ENCODE results near the gene FMN1. TPM values are rescaled to one million over a fixed set of nuclear protein-coding genes. Genes with fewer than 3 reads are reported as not detected.

The FMN1 gene
- total RNA-seq, 2 donors from 2014 or later = 13.7 to 17.1 TPM

DNA sequence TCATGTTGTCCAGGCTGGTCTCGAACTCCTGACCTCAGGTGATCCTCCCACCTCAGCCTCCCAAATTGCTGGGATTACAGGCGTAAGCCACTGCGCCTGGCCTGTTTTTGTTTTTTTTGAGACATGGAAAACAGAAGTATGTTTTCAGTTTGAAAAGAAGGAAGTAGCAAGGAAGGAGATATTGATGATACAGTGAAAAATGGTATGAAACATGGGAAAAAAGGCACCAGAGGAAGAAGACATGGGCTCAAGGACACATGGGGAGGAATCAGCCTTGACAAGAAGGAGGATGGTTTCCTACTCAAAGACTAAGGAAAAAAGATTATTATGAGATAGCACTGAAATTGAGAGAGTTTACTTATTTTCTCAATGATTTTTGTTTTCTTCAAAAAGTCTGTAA is 30.7 kb downstream of the FMN1 start:
- H3K4me3 ChIP-seq = no peak overlapping the region
- H3K36me3 ChIP-seq (replicated peaks in 1 of 2; ENCODE audit: insufficient read depth in 1 of 2, low read depth in 2 of 2) = no peaks in the 10 kb centered on the region
- no peak for ATAC-seq
- H3K9me3 ChIP-seq = no peaks in the 10 kb centered on the region
- no peaks in the 10 kb centered on the region for H3K27me3 ChIP-seq
- intact Hi-C loops (cut with DNase I) = no loop called here
- no peak for DNase-seq
- no peak overlapping the region for H3K27ac ChIP-seq
- 77 to 81% methylated on average over 3 of the region's 3 CpGs for WGBS, 2 donors
- TF ChIP-seq POLR2A (IDR thresholded peaks at IDR 0.05) = no peak
- TF ChIP-seq CTCF (IDR thresholded peaks at IDR 0.05) = no peak
- H3K4me1 ChIP-seq = no peaks in the 10 kb centered on the region

GRCh38 chr15:33161209-33161608 is 33.3 kb downstream of the FMN1 start:
- no peaks in the 10 kb centered on the region for H3K27me3 ChIP-seq
- ATAC-seq (no peak), DNase-seq (no peak)
- WGBS, 2 donors = 85 to 92% methylated on average over 3 of the region's 3 CpGs
- no peak overlapping the region for H3K4me3 ChIP-seq
- intact Hi-C loops (cut with DNase I) = no loop called here
- H3K27ac ChIP-seq = no peak overlapping the region
- H3K4me1 ChIP-seq = no peaks in the 10 kb centered on the region
- TF ChIP-seq POLR2A (IDR thresholded peaks at IDR 0.05) (no peak), CTCF (IDR thresholded peaks at IDR 0.05) (no peak)
- H3K36me3 ChIP-seq (replicated peaks in 1 of 2; ENCODE audit: insufficient read depth in 1 of 2, low read depth in 2 of 2) = no peaks in the 10 kb centered on the region
- H3K9me3 ChIP-seq = no peaks in the 10 kb centered on the region

DNA sequence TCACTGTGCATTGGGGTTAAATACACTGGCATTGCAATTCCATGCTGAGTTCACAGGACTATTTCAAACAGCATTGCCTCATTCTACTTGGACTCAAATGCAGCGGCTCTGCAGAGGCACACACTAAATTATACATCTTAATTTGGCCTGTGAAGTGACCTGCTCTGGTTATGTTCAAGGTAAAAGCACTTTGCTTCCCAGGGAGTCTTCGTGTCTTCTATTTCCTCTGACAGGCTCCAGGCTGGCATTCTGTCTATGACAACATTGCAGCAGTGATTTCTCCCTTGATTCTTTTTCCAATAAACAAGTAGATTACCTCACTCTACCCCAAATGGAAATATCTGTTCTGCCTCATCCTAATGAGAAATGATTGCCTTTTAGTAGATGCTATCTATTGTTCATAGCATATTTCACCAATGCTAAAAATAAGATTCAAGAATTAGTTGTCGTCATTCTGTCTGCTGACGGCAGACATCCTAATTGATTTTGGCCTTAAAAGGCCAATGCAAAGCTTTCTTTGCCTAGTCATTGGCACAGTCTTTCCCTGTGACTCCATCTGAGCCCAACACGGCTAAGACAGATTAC is 33.8 kb downstream of the FMN1 start:
- H3K4me1 ChIP-seq = no peaks in the 10 kb centered on the region
- no peak for ATAC-seq
- no peak for DNase-seq
- no peaks in the 10 kb centered on the region for H3K27me3 ChIP-seq
- TF ChIP-seq POLR2A (IDR thresholded peaks at IDR 0.05) = no peak
- TF ChIP-seq CTCF (IDR thresholded peaks at IDR 0.05) = no peak
- H3K9me3 ChIP-seq = no peaks in the 10 kb centered on the region
- H3K36me3 ChIP-seq (replicated peaks in 1 of 2; ENCODE audit: insufficient read depth in 1 of 2, low read depth in 2 of 2) = no peaks in the 10 kb centered on the region
- H3K4me3 ChIP-seq = no peak overlapping the region
- H3K27ac ChIP-seq = no peak overlapping the region
- WGBS, 2 donors = 79 to 80% methylated on average over 5 of the region's 5 CpGs
- intact Hi-C loops (cut with DNase I) = no loop called here

- WGBS, 2 donors = 51 to 66% methylated on average over 3 of the region's 3 CpGs
- intact Hi-C loops (cut with DNase I) = no loop called here
- no peak overlapping the region for H3K4me3 ChIP-seq
- no peaks in the 10 kb centered on the region for H3K4me1 ChIP-seq
- H3K9me3 ChIP-seq = no peaks in the 10 kb centered on the region
- H3K27me3 ChIP-seq = no peaks in the 10 kb centered on the region
- DNase-seq (no peak), ATAC-seq (no peak)
- no peak overlapping the region for H3K27ac ChIP-seq
- TF ChIP-seq CTCF (IDR thresholded peaks at IDR 0.05) (no peak), POLR2A (IDR thresholded peaks at IDR 0.05) (no peak)
- H3K36me3 ChIP-seq (replicated peaks in 1 of 2; ENCODE audit: insufficient read depth in 1 of 2, low read depth in 2 of 2) = no peaks in the 10 kb centered on the region
Observed at GRCh38 chr15:33159726-33160453, 34.6 kb downstream of the FMN1 start.

- WGBS, 2 donors = 75 to 90% methylated on average over 1 of the region's 1 CpG
- no peak for DNase-seq
- H3K4me3 ChIP-seq = no peak overlapping the region
- no peaks in the 10 kb centered on the region for H3K4me1 ChIP-seq
- H3K27ac ChIP-seq = no peak overlapping the region
- intact Hi-C loops (cut with DNase I) = no loop called here
- ATAC-seq = no peak
- no peaks in the 10 kb centered on the region for H3K27me3 ChIP-seq
- TF ChIP-seq CTCF (IDR thresholded peaks at IDR 0.05) (no peak), POLR2A (IDR thresholded peaks at IDR 0.05) (no peak)
- no peaks in the 10 kb centered on the region for H3K36me3 ChIP-seq (replicated peaks in 1 of 2; ENCODE audit: insufficient read depth in 1 of 2, low read depth in 2 of 2)
- no peaks in the 10 kb centered on the region for H3K9me3 ChIP-seq
Observed at GRCh38 chr15:33158366-33158765, 36.1 kb downstream of the FMN1 start.

All from body of pancreas (tissue), 4 donors.